Esophagus squamous epithelium (tissue), 4 donors: ENCODE measurements around the gene RTL1.

Experiments used
- CTCF ChIP-seq, 6 experiments: fragments of 450-650 bp in 4 of 6; fragments of 200-600 bp in 2 of 6; sonication (generic) in 2 of 6; IDR thresholded peaks; one replicate each; pipeline ENCODE4 v1.5.1; 2016 to 2019; ENCODE audit warnings: antibody characterized with exemption in 6 of 6, mild to moderate bottlenecking in 4 of 6, moderate library complexity in 4 of 6
- POLR2A ChIP-seq, 4 donors: fragments of 450-650 bp; IDR thresholded peaks; one replicate each; pipeline ENCODE4 v1.6.1; 2017; ENCODE audit warnings: antibody characterized with exemption in 4 of 4, mild to moderate bottlenecking in 4 of 4, moderate library complexity in 3 of 4

- no peak for TF ChIP-seq CTCF (IDR thresholded peaks at IDR 0.05)
- TF ChIP-seq POLR2A (IDR thresholded peaks at IDR 0.05), result no peak
These were observed 14.7 kb downstream of the RTL1 start for GRCh38 chr14:100888789-100889315.
